Head of caudate nucleus (tissue), 42 donors: ENCODE results near the gene SSUH2.
"Not testable (repeated sequence)": the region's sequence is repeated elsewhere in the genome, so short reads cannot be mapped to it uniquely, and the experiment has no call there.

Experiments used
- DNase-seq, 42 donors: peaks; one replicate each; pipeline versions ENCODE4 v3.0.0 to v3.0.0-alpha.2; 2020 to 2021; ENCODE audit warnings: mixed read lengths in 7 of 42
- intact Hi-C: fragments of 100-400 bp; cut with DNase I; formaldehyde crosslinking; loops from one replicate; pipeline ENCODE4 v1.15.0; 2022

Gene SSUH2, protein sequence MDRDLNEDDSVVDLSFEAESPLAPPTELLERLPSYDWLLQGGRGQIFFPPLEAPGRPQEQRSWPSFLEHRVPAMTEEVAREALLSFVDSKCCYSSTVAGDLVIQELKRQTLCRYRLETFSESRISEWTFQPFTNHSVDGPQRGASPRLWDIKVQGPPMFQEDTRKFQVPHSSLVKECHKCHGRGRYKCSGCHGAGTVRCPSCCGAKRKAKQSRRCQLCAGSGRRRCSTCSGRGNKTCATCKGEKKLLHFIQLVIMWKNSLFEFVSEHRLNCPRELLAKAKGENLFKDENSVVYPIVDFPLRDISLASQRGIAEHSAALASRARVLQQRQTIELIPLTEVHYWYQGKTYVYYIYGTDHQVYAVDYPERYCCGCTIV

DNA sequence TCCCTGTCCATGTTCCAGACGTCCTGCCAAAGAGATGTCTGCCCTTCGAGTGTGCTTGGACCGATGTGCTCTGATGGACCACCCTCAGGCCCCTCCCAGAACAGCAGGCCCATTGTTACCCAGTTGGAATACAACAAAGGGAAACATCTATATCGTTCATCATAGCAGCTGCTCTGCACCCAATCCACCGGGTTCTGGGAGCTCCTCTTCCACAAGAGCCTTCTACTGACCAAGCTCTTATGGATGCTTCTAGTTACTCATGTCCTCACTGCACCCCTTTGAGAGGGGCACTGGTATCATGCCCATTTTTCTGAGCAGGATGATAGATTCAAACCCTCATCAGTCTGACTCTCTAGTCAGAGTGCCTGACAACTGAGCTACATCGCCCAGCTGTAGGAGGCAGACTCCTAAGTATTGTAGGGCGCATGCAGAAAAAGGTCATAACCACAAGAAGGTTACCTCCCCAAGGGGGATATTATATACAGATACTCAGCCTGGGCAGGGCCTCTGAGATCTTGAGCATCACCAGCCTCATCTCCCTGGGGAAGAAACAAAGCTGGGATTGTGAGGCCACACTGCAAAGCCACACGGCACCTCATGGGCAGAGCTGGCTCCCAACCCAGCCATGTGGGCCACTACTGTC is at the start of gene SSUH2:
Gene SSUH2 (minus strand): TSS at position 51 of the 643 bp plus-strand sequence. CDS start 40 bp downstream, at position 11.
- intact Hi-C loops: no loop called here
- DNase-seq: no peak

DNA sequence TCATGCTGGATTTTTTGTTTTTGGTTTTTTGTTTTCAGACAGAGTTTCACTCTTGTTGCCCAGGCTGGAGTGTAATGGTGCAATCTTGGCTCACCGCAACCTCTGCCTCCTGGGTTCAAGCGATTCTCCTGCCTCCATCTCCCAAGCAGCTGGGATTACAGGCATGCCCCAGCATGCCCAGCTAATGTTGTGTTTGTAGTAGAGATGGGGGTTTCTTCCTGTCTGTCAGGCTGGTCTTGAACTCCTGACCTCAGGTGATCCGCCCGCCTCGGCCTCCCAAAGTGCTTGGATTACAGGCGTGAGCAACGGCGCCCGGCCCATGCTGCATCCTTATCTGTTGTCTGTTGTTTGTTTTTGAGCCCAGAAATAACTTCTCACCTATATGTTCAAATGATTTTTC is 46.7 kb upstream of the SSUH2 start:
- DNase-seq, intact Hi-C loops: not testable (repeated sequence)

DNA sequence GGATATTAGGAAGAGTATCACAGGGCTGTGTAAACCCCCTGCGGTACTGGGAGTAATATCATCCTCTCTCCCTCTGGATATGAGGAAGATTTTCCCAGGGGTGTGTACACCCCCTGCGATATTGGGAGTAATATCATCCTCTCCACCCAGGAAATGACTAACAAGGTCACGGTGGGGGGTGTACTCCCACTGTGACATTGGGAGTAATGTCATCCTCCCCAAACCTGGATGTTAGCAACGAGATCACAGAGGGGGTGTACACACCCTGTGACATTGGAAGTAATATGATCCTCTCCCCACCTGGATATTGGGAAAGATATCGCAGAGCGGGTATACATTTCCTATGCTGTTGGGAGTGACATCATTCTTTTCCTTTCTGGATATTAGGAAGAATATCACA is 40.4 kb upstream of the SSUH2 start:
- intact Hi-C loops, DNase-seq: not testable (repeated sequence)

DNA sequence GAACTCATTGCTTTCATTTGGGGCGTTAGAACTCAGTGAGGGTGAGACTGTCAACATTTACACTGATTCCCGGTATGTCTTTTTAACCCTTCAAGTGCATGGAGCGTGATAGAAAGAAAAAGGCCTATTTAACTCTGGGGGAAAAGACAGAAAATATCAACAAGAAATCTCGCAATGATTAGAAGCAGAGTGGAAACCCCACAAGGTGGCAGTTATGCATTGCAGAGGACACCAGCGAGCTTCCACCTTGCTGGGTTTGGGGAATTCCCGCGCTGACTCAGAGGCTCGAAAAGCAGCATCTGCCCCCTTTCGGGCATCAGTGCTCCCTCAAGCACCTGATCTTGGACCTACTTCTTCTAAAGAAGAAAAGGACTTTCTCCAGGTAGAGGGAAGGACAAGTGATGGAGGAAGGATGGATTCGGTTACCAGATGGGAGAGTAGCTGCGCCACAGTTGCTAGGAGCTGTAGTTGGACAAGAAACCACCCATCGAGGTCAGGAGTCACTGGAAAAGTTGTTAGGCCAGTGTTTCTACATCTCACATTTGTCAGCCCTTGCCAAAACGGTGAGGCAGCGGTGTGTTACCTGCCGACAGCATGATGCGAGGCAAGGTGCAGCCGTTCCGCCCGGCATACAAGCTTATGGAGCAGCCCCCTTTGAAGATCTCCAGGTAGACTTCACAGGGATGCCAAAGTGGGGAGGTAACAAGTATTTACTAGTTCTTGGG is 38.4 kb upstream of the SSUH2 start:
- intact Hi-C loops, DNase-seq: not testable (repeated sequence)

DNA sequence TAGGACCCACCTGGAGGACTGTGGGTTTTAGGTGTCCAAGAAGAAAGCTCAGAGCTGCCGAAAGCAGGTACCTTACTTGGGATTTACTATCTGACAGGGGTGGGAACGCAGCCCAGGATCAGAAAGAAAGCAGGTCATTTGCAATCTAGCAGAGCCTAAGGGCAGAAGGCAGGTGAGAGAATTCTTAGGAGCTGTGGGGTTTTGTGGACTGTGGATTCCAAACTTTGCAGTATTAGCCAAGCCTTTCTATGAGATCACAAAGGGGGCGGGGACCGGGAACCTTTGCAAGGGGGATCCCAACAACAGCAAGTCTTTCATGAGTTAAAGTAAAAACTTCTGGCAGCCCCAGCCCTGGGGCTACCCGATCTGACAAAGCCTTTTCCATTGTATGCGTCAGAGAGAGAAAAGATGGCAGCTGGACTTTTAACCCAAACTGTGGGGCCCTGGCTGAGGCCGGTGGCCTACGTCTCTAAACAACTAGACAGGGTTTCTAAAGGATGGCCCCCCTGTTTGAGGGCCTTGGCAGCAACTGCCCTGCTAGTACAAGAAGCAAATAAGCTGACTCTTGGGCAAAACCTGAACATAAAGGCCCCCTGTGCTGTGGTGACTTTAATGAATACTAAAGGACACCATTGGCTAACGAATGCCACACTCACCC is 37.4 kb upstream of the SSUH2 start:
- intact Hi-C loops, DNase-seq: not testable (repeated sequence)

DNA sequence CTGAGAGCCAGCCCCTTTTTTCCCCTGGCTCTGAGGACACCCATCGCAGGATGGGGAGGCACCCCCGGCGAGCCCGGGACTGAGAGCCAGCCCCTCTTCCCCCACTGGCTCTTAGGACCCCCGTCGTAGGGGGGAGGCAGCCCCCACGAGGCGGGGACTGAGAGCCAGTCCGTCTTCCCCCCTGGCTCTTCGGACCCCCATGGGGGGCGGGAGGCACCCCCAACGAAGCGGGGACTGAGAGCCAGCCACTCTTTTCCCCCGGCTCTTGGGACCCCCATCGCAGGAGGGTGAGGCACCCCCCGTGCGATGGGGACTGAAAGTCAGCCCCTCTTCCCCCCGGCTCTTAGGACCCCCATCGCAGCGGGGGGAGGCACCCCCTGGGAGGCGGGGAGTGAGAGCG is 36.8 kb upstream of the SSUH2 start:
- DNase-seq: no peak
- intact Hi-C loops: no loop called here

DNA sequence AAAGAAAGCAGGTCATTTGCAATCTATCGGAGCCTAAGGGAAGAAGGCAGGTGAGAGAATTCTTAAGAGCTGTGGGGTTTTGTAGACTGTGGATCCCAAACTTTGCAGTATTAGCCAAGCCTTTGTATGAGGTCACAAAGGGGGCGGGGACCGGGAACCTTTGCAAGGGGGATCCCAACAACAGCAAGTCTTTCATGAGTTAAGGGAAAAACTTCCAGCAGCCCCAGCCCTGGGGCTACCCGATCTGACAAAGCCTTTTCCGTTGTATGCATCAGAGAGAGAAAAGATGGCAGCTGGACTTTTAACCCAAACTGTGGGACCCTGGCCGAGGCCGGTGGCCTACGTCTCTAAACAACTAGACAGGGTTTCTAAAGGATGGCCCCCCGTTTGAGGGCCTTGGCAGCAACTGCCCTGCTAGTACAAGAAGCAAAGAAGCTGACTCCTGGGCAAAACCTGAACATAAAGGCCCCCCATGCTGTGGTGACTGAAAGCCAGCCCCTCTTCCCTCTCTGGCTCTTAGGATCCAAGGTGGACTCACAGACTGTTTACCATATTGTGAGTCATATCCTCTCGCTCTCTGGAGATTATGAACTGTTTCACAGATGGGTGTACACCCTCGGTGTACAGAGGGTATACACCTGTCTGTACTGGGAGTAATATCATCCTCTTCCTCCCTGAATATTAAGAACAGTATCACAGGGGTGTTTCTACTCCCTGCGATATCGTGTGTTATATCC is 35.4 kb upstream of the SSUH2 start:
- intact Hi-C loops, DNase-seq: not testable (repeated sequence)

DNA sequence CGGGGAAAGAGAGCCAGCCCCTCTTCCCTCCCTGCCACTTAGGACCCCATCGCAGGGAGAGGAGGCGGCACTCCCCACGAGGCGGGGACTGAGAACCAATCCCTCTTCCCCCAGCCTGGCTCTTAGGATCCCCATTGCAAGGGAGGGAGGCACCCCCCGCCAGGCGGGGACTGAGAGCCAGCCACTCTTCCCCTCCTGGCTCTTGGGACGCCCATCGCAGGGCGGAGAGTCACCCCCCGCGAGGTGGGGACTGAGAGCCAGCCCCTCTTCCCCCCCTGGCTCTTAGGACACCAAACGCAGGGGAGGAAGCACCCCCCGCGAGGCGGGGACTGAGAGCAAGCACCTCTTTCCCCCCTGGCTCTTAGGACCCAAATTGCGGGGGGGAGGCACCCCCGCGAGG is 34.2 kb upstream of the SSUH2 start:
- DNase-seq: no peak
- intact Hi-C loops: no loop called here

DNA sequence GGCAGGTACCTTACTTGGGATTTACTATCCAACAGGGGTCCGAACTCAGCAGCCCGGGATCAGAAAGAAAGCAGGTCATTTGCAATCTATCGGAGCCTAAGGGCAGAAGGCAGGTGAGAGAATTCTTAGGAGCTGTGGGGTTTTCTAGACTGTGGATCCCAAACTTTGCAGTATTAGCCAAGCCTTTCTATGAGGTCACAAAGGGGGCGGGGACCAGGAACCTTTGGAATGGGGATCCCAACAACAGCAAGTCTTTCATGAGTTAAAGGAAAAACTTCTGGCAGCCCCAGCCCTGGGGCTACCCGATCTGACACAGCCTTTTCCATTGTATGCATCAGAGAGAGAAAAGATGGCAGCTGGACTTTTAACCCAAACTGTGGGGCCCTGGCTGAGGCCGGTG is 32.7 kb upstream of the SSUH2 start:
- DNase-seq: not testable (repeated sequence)

DNA sequence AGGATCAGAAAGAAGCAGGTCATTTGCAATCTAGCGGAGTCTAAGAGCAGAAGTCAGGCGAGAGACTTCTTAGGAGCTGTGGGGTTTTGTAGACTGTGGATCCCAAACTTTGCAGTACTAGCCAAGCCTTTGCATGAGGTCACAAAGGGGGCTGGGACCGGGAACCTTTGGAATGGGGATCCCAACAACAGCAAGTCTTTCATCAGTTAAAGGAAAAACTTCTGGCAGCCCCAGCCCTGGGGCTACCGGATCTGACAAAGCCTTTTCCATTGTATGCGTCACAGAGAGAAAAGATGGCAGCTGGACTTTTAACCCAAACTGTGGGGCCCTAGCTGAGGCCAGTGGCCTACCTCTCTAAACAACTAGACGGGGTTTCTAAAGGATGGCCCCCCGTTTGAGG is 31.0 kb upstream of the SSUH2 start:
- DNase-seq, intact Hi-C loops: not testable (repeated sequence)

More for the DNA sequence above, 32.7 kb upstream of the SSUH2 start:
- intact Hi-C loops: not testable (repeated sequence)

DNA sequence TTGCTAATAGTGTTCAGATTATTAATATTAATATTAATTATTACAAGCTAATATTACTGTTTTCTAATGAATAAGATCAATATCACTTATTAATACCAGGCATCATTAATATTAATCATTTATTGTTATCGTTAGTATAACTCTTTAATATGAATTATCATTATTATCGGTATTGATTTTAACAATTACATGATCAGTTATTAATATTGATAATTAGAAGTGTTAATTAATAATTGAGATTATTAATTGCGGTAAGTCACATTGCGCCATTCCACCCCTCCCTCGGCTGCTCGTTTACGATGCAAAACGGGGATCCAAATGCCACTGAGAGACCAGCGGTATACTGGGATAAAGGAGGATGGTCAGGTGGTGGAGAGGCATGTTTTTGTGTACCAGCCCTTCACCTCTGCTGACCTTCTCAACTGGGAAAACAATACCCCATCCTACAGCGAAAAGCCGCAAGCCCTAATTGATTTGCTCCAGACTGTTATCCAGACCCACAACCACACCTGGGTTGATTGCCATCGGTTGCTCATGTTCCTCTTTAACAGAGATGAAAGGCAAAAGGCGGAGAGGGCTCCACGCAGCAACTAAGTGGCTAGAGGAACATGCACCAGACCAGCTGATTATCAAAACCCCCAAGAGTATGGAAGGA is 28.6 kb upstream of the SSUH2 start:
- no peak for DNase-seq
- intact Hi-C loops: no loop called here

DNA sequence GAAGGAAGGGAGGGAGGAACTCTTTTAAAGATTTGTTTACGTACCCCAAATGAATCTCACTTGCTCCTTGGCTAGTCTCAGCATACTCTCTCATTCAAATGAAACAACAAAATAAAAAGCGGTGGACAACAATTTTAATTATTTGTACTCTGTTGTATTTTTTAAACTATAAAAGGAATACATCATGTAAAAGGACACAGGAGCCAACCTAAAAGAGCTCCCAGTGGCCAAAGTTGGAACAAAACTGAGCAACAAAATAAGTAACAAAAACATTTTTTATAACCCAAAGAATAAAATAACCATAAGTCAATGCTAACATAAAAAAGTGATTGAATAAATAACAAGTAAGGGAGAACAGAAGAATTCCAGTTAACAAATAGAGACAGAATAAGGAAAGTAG is 24.4 kb upstream of the SSUH2 start:
- intact Hi-C loops: no loop called here
- DNase-seq: no peak

DNA sequence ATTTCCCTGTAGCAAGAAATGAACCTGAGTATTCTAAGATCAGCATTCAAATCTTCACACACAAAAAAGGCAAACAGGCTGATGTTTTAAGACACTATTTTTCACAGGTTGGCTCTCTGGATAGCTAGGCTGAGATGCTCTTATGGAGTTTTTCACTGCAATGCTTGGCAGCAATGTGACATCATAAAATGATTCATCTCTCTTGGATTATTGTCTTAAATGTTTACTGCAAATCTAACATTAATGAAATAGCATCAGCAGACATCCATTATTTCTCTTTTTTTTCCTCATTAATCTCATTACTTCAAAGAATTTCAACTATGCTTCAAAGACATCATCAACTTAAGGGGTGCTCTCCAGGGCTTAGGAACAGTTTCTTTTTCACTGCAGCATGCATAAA is 23.6 kb upstream of the SSUH2 start:
- intact Hi-C loops: no loop called here

DNA sequence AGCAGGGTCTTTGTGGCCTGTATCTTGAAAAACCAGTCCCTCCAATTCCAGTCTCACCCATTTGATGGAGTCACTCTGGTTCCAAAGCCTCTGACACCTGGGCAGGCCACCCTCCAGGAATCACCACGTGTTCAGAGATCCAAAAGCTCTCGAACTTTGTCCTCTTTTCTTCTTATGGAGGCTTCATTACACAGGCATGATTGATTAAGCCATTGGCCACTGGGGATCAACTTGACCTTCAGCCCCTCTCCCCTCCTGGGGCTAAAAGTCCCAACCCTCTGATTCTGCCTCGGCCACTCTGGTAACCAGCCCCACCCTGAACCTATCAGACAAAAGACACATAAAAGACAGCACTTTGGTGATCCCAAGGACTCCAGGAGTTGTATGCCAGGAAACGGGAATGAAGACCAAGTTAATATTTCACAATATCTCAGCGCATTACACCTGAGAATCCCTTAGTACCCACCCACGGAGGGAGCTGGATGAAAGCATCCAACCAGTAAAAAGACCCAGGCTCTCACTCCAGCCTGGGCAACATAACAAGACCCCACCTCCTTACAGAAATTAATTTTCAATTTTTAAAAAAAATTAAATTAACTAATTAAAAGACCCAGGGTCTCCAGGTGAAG is 23.0 kb upstream of the SSUH2 start:
- intact Hi-C loops: no loop called here
- DNase-seq: no peak

More for the DNA sequence above, 23.6 kb upstream of the SSUH2 start:
- DNase-seq: no peak

DNA sequence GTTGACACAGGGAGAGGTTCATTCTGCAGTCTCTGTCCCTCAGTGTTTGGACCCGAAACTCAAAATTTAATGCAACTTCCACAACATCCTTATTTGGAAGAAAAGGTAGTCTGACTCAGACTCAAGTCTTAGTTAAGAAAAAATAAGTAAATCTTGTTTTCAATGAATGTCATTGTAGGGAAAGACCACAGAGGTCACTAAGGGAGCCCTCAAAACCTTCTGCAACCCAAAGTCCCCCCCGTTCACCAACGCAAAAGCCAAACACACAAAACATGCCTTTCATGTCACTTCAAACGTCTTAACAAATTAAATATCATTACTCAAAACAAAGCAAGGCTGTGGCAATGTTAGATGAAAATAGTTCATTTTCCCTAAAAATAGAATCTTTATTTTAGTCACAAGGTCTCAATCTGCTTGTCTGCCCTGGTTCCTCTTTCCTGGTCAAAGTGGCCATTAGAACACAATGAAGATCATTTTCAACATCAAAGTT is 20.9 kb upstream of the SSUH2 start:
- no peak for DNase-seq
- intact Hi-C loops: no loop called here

DNA sequence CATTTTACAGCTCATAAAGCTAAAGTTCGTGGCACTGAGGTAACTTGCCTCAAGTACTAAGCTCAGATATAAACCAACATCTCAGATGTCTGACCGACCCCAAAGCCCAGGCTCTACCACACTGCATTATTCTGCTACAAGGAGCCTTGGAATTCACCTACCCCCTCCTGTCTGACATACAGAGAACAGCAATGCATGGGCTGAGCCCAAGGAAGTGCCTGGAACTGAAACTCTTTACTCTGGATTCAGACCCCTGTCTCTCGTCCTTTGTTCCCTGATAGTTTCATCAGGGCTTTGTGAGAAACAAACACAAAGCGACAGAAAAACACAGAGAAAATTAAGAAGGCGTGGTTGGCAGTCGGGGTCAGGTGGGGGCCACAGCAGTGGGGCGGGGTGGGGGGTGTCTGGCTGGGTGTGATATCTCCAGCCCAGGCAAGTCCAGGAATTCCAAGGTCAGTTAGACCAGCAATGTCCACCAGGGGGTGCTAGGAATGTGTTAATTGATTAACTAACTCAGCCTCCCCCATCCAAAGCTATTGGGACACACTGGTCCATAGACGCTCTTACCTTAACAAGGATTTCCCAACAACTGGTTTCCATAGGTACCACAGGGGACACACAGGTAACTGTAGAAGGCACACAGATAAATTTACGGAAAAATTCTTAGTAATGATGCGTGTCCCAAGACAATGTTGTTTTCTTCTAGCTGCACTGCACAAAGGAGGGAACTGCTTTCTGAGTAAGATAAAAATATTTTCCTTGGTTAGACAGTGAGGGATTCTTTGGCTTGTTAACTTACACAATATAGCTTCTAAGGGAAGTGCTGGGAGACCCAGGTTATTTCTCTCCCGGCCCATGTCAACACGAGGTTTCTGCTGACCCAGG is 18.8 kb upstream of the SSUH2 start:
- peak; percentile 13 to 89 (median 68) for DNase-seq
- intact Hi-C loops: no loop called here

DNA sequence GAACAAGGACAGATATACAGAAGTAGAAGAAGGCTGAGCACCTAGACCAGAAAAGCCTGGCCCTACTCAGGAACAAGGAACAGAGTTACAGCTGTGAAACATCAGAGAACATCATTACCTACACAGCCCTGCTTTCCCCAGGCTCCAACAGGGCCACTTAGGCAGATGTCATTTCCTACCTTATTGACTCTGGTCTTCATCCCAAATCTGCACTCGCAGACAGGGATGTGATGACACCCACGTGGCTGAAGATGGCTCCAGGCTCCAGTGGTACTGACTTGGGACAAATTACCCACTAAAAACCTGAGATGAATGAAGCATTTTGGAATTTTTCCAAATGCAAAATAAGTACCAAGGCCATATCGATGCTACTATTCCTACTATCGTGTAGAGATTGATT is 18.0 kb upstream of the SSUH2 start:
- intact Hi-C loops: no loop called here
- no peak for DNase-seq
